NCI-H82 treated with DMSO at 0.1 percent for 48 hours (cell line): ENCODE data around the gene ICAM2.
"Not testable (repeated sequence)": the region's sequence is repeated elsewhere in the genome, so short reads cannot be mapped to it uniquely, and the experiment has no call there.

Source experiments
- DNase-seq: peaks from one replicate; lab custom pipeline; 2025; ENCODE audit not compliant: unreplicated experiment; lab: John Stamatoyannopoulos, UW

The ICAM2 gene

GRCh38 chr17:64045176-64045575 is 24.7 kb upstream of the ICAM2 start:
- no peak for DNase-seq

GRCh38 chr17:64042700-64043485 is 22.5 kb upstream of the ICAM2 start:
- no peak for DNase-seq

GRCh38 chr17:64041912-64042311 is 21.5 kb upstream of the ICAM2 start:
- DNase-seq: no peak

GRCh38 chr17:64040206-64040605 is 19.8 kb upstream of the ICAM2 start:
- no peak for DNase-seq

GRCh38 chr17:64039106-64039400 is 18.6 kb upstream of the ICAM2 start:
- no peak for DNase-seq

- no peak for DNase-seq
Measured at GRCh38 chr17:64038331-64039105, 18.1 kb upstream of the ICAM2 start.

GRCh38 chr17:64037802-64038201 is 17.4 kb upstream of the ICAM2 start:
- DNase-seq: no peak

- DNase-seq: no peak
Measured at GRCh38 chr17:64037180-64037579, 16.7 kb upstream of the ICAM2 start.

- no peak for DNase-seq
Measured at GRCh38 chr17:64036198-64036922, 15.9 kb upstream of the ICAM2 start.

GRCh38 chr17:64032081-64032480 is 11.6 kb upstream of the ICAM2 start:
- no peak for DNase-seq

- DNase-seq: peak; percentile 11
Measured at GRCh38 chr17:64028874-64029464, 8.5 kb upstream of the ICAM2 start.

- peak; percentile 75 for DNase-seq
Measured at GRCh38 chr17:64025732-64026294, 5.4 kb upstream of the ICAM2 start.

GRCh38 chr17:64024781-64025731 is 4.6 kb upstream of the ICAM2 start:
- DNase-seq: no peak

- peak; percentile 35 for DNase-seq
Measured at GRCh38 chr17:64024215-64024654, 3.8 kb upstream of the ICAM2 start.

- no peak for DNase-seq
Measured at GRCh38 chr17:64022611-64023063, 2.2 kb upstream of the ICAM2 start.

- not testable (repeated sequence) for DNase-seq
Measured at GRCh38 chr17:64019551-64019961, 877 bp downstream of the ICAM2 start.

GRCh38 chr17:64017381-64017980 is 3.0 kb downstream of the ICAM2 start:
- DNase-seq: no peak

GRCh38 chr17:64016974-64017373 is 3.5 kb downstream of the ICAM2 start:
- DNase-seq: no peak

GRCh38 chr17:64016231-64016784 is 4.1 kb downstream of the ICAM2 start:
- no peak for DNase-seq
